Measurements from ENCODE around the gene KRT77. TPM values are rescaled to one million over a fixed set of nuclear protein-coding genes. Genes with fewer than 3 reads are reported as not detected.

The KRT77 gene
- total and polyA plus RNA-seq, 7 donors, result 0.01 TPM; not detected in 6

- Histone ChIP-seq H3K36me3 (no peaks in the 10 kb centered on the region), H3K9me3 (no peaks in the 10 kb centered on the region), H3K27ac (no peak overlapping the region), H3K27me3 (peaks cover 0 to 25% (median 18%) of the 10 kb centered on the region in 3 donors), H3K4me3 (no peak overlapping the region), H3K4me1 (peaks cover 0 to 17% (median 12%) of the 10 kb centered on the region in 4 donors)
- intact Hi-C loops (cut with DNase I), result no loop called here
- WGBS, 2 donors, result 74 to 83% methylated on average over 8 of the region's 8 CpGs
- DNase-seq, result no peak
- TF ChIP-seq EP300 (IDR thresholded peaks at IDR 0.05) (no peak), POLR2AphosphoS5 (IDR thresholded peaks at IDR 0.05) (no peak), POLR2A (IDR thresholded peaks at IDR 0.05) (no peak), CTCF (IDR thresholded peaks at IDR 0.05) (no peak)
Measured at GRCh38 chr12:52692254-52692653, 11.1 kb downstream of the KRT77 start.

GRCh38 chr12:52691841-52692150 is 11.5 kb downstream of the KRT77 start:
- Histone ChIP-seq H3K27ac (no peak overlapping the region), H3K9me3 (no peaks in the 10 kb centered on the region), H3K4me1 (peaks cover 0 to 17% (median 12%) of the 10 kb centered on the region in 4 donors), H3K4me3 (no peak overlapping the region), H3K27me3 (peaks cover 0 to 29% (median 18%) of the 10 kb centered on the region in 3 donors), H3K36me3 (no peaks in the 10 kb centered on the region)
- no peak for TF ChIP-seq POLR2AphosphoS5 (IDR thresholded peaks at IDR 0.05)
- TF ChIP-seq POLR2A (IDR thresholded peaks at IDR 0.05), result no peak
- TF ChIP-seq CTCF (IDR thresholded peaks at IDR 0.05), result no peak
- TF ChIP-seq EP300 (IDR thresholded peaks at IDR 0.05), result no peak
- 52 to 60% methylated on average over 2 of the region's 2 CpGs for WGBS, 2 donors
- intact Hi-C loops (cut with DNase I), result no loop called here
- no peak for DNase-seq

GRCh38 chr12:52691076-52691840 is 12.1 kb downstream of the KRT77 start:
- no peak overlapping the region for H3K27ac ChIP-seq
- no peak for DNase-seq
- peak overlapping the region; percentile 3 to 42 (median 31) for H3K4me3 ChIP-seq
- TF ChIP-seq POLR2A (IDR thresholded peaks at IDR 0.05) (no peak), EP300 (IDR thresholded peaks at IDR 0.05) (no peak), POLR2AphosphoS5 (IDR thresholded peaks at IDR 0.05) (no peak), CTCF (IDR thresholded peaks at IDR 0.05) (no peak)
- WGBS, 2 donors, result 2 to 3% methylated on average over 45 of the region's 45 CpGs
- no peaks in the 10 kb centered on the region for H3K9me3 ChIP-seq
- intact Hi-C loops (cut with DNase I), result no loop called here
- H3K36me3 ChIP-seq, result no peaks in the 10 kb centered on the region
- H3K27me3 ChIP-seq, result peaks cover 0 to 30% (median 18%) of the 10 kb centered on the region in 3 donors
- H3K4me1 ChIP-seq, result peaks cover 0 to 17% (median 12%) of the 10 kb centered on the region in 4 donors

- no peak for TF ChIP-seq POLR2A (IDR thresholded peaks at IDR 0.05)
- Histone ChIP-seq H3K9me3 (no peaks in the 10 kb centered on the region), H3K27ac (no peak overlapping the region), H3K4me3 (peak overlapping the region in 3 of 4 donors; percentile 29 to 42 (median 33)), H3K27me3 (peaks cover 0 to 38% (median 18%) of the 10 kb centered on the region in 3 donors), H3K4me1 (peaks cover 0 to 17% (median 12%) of the 10 kb centered on the region in 4 donors), H3K36me3 (no peaks in the 10 kb centered on the region)
- DNase-seq, result no peak
- WGBS, 2 donors, result 65 to 68% methylated on average over 8 of the region's 8 CpGs
- intact Hi-C loops (cut with DNase I), result no loop called here
Measured at GRCh38 chr12:52690351-52691075, 12.8 kb downstream of the KRT77 start.

GRCh38 chr12:52689936-52690335 is 13.4 kb downstream of the KRT77 start:
- TF ChIP-seq POLR2A (IDR thresholded peaks at IDR 0.05), result no peak
- TF ChIP-seq EP300 (IDR thresholded peaks at IDR 0.05), result no peak
- TF ChIP-seq POLR2AphosphoS5 (IDR thresholded peaks at IDR 0.05), result no peak
- TF ChIP-seq CTCF (IDR thresholded peaks at IDR 0.05), result no peak
- WGBS, 2 donors, result 79 to 83% methylated on average over 1 of the region's 1 CpG
- Histone ChIP-seq H3K4me3 (no peak overlapping the region), H3K4me1 (peaks cover 0 to 17% (median 12%) of the 10 kb centered on the region in 4 donors), H3K9me3 (no peaks in the 10 kb centered on the region), H3K27ac (no peak overlapping the region), H3K27me3 (peaks cover 0 to 42% (median 18%) of the 10 kb centered on the region in 3 donors), H3K36me3 (no peaks in the 10 kb centered on the region)
- intact Hi-C loops (cut with DNase I), result no loop called here
- no peak for DNase-seq

Measured in sigmoid colon (tissue), 7 donors.